PC-9 (cell line): ENCODE measurements around the gene DDI1. TPM values are rescaled to one million over a fixed set of nuclear protein-coding genes. Genes with fewer than 3 reads are reported as not detected.

ENCODE experiments used
- BruUV-seq: library from RNA; stranded (reverse); fragments of 400-500 nt; replicated peaks from 2 replicates; lab custom pipeline; 2021; lab: Mats Ljungman, UMichigan
- CTCF ChIA-PET: fragments of 300-600 bp; sonication (Branson Sonifier 250); formaldehyde crosslinking; loops from one replicate; lab custom pipeline; 2022; ENCODE audit warnings: antibody characterized with exemption; lab: Charles Lee
- POLR2A ChIA-PET: fragments of 300-600 bp; sonication (Branson Sonifier 250); formaldehyde crosslinking; loops from one replicate; lab custom pipeline; 2022; ENCODE audit warnings: antibody characterized with exemption; ENCODE audit not compliant: unreplicated experiment; lab: Charles Lee
- DNase-seq, 2 experiments: peaks; one replicate each; pipeline versions ENCODE4 v3.0.0 to v3.0.0-alpha.2; 2015 to 2022; ENCODE audit warnings: mixed read lengths in 1 of 2
- H2AFZ ChIP-seq: fragments of 200-600 bp; sonication (generic); 2 replicates; pipeline ENCODE4 v1.8.1; 2017; ENCODE audit warnings: antibody characterized with exemption
- H3F3A ChIP-seq: fragments of 200-600 bp; sonication (generic); 2 replicates; pipeline ENCODE4 v1.8.1; 2017; ENCODE audit warnings: antibody characterized with exemption, mild to moderate bottlenecking, low read depth; ENCODE audit not compliant: insufficient read depth
- H3K27ac ChIP-seq: fragments of 200-600 bp; sonication (generic); 2 replicates; pipeline ENCODE4 v1.6.1; 2016; ENCODE audit warnings: mixed run types
- H3K27me3 ChIP-seq: fragments of 200-600 bp; sonication (generic); 2 replicates; pipeline ENCODE4 v1.6.1; 2016; ENCODE audit warnings: low read depth, mixed run types; ENCODE audit not compliant: insufficient read depth
- H3K36me3 ChIP-seq: fragments of 200-600 bp; sonication (generic); 2 replicates; pipeline ENCODE4 v1.6.1; 2016; ENCODE audit warnings: low read depth, mixed run types
- H3K4me1 ChIP-seq: fragments of 200-600 bp; sonication (generic); replicated peaks from 2 replicates; pipeline ENCODE4 v1.6.1; 2016; ENCODE audit warnings: mixed run types; ENCODE audit not compliant: insufficient read depth
- H3K4me2 ChIP-seq: fragments of 200-600 bp; sonication (generic); 2 replicates; pipeline ENCODE4 v1.6.1; 2017; ENCODE audit warnings: mixed run types
- H3K4me3 ChIP-seq: fragments of 200-600 bp; sonication (generic); 2 replicates; pipeline ENCODE4 v1.6.1; 2016; ENCODE audit warnings: mixed run types
- H3K79me2 ChIP-seq: fragments of 200-600 bp; sonication (generic); 2 replicates; pipeline ENCODE4 v1.6.1; 2017; ENCODE audit warnings: low read depth, mixed run types
- H3K9me2 ChIP-seq: fragments of 200-600 bp; sonication (generic); 2 replicates; pipeline ENCODE4 v1.8.1; 2017; ENCODE audit warnings: mild to moderate bottlenecking; ENCODE audit not compliant: insufficient read depth
- H3K9me3 ChIP-seq: fragments of 200-600 bp; sonication (generic); 2 replicates; pipeline ENCODE4 v1.8.1; 2016; ENCODE audit warnings: low read depth; ENCODE audit not compliant: insufficient read depth
- H4K20me1 ChIP-seq: fragments of 200-600 bp; sonication (generic); 2 replicates; pipeline ENCODE4 v1.8.1; 2017; ENCODE audit not compliant: insufficient read depth
- CTCF ChIP-seq: fragments of 200-600 bp; sonication (generic); conservative IDR thresholded peaks from 2 replicates; pipeline ENCODE4 v1.6.1; 2017; ENCODE audit warnings: mixed run types, antibody characterized with exemption, mild to moderate bottlenecking, moderate library complexity
- EZH2 ChIP-seq: fragments of 200-600 bp; sonication (generic); IDR thresholded peaks from 2 replicates; pipeline ENCODE4 v1.8.0; 2017; ENCODE audit warnings: antibody characterized with exemption, low read depth
- intact Hi-C: fragments of 100-400 bp; cut with micrococcal nuclease; formaldehyde crosslinking; loops from one replicate; pipeline ENCODE4 v1.10.0; 2022; ENCODE audit not compliant: unreplicated experiment
- total RNA-seq: library from RNA; stranded (reverse); gene quantifications from 2 replicates; pipeline ENCODE4 v1.2.3, GENCODE V29; 2021

DDI1 gene
- total RNA-seq, 1 experiment from 2014 or later = not detected

DNA sequence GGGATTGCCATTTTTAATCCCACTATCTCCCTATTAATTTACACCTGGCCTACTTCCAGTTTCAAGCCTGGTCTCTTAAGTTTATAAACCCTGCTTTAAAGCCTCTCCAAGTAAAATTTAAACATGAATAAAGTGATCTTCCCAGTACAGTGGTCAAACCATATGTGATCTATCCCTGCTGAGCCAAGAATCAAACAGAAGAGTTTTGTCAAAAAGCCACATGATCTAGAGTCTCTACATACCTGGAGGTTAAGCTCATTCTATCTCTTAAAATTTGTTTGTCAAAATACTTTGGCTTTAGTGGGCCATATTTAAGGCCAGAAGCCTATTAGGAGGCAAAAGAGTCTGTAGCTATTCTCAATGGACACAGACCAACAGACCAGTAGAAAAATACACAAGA lies 42.9 kb upstream of the DDI1 start:
- Histone ChIP-seq H3K79me2 (no peaks in the 10 kb centered on the region), H3F3A (no peaks in the 10 kb centered on the region), H3K9me3 (no peaks in the 10 kb centered on the region), H3K4me2 (no peak overlapping the region), H2AFZ (no peak overlapping the region), H3K9me2 (no peaks in the 10 kb centered on the region), H3K27me3 (no peaks in the 10 kb centered on the region), H3K4me3 (no peak overlapping the region), H3K27ac (no peak overlapping the region), H4K20me1 (no peaks in the 10 kb centered on the region), H3K4me1 (0 out of 2 replicates have a peak, but pooled peaks cover 2% of the 10 kb centered on the region), H3K36me3 (no peaks in the 10 kb centered on the region)
- intact Hi-C loops = no loop called here
- ChIA-PET CTCF (no interaction called here), POLR2A (interaction anchor here (0.6 kb wide), 1 partner anchor 68 kb away, joined by 3 read pairs; no protein-coding TSS in a partner anchor)
- TF ChIP-seq EZH2 (no peak), CTCF (no peak)
- BruUV-seq = no TSS peak
- no peak for DNase-seq

- Histone ChIP-seq H3K9me3 (no peaks in the 10 kb centered on the region), H2AFZ (no peak overlapping the region), H3K4me1 (no peaks in the 10 kb centered on the region), H3K9me2 (no peaks in the 10 kb centered on the region), H3F3A (no peaks in the 10 kb centered on the region), H3K27me3 (no peaks in the 10 kb centered on the region), H3K79me2 (no peaks in the 10 kb centered on the region), H3K27ac (no peak overlapping the region), H4K20me1 (no peaks in the 10 kb centered on the region), H3K36me3 (no peaks in the 10 kb centered on the region), H3K4me2 (no peak overlapping the region), H3K4me3 (no peak overlapping the region)
- POLR2A ChIA-PET = no interaction called here
- TF ChIP-seq CTCF = no peak
- TF ChIP-seq EZH2 = no peak
- DNase-seq = no peak
- CTCF ChIA-PET = no interaction called here
- intact Hi-C loops = no loop called here
- BruUV-seq = no TSS peak
Measured at GRCh38 chr11:103994094-103994493, 42.3 kb upstream of the DDI1 start.

- TF ChIP-seq EZH2 (no peak), CTCF (no peak)
- DNase-seq = no peak
- Histone ChIP-seq H3K36me3 (no peaks in the 10 kb centered on the region), H3K9me3 (no peaks in the 10 kb centered on the region), H3F3A (no peaks in the 10 kb centered on the region), H3K4me1 (no peaks in the 10 kb centered on the region), H3K4me3 (no peak overlapping the region), H3K27ac (no peak overlapping the region), H3K27me3 (no peaks in the 10 kb centered on the region), H3K9me2 (no peaks in the 10 kb centered on the region), H2AFZ (no peak overlapping the region), H3K79me2 (no peaks in the 10 kb centered on the region), H4K20me1 (no peaks in the 10 kb centered on the region), H3K4me2 (no peak overlapping the region)
- intact Hi-C loops = no loop called here
- ChIA-PET POLR2A (no interaction called here), CTCF (no interaction called here)
- no TSS peak for BruUV-seq
Measured at GRCh38 chr11:103994518-103994917, 41.9 kb upstream of the DDI1 start.
